Fibroblast of peridontal ligament (primary cell): ENCODE measurements around the gene ULK3.
A peak's percentile ranks its signal among the peaks of the same experiment; 100 is the strongest.

Experiments
- DNase-seq: peaks from one replicate; pipeline ENCODE4 v3.0.0-alpha.2; 2010; ENCODE audit errors: extremely low read depth

ULK3 gene

DNA sequence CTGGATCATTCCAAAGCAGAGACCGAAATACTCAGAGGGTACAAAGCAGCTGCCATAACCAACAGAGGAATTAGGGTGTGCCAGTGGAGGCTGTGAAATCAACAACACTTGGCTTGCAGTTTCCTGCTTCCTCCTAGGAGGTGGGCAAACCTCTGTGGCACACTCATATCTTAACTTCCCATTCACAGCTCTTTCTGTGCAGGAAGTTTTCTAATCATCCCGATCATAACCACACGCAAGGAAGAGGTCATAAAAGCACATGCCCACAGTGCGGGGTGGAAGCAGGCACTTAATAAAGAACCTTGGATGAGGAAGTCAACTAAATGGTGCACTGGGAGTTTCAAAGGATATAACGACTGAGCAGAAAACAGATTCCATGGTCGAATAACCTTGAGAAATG lies 25.1 kb upstream of the ULK3 start:
- DNase-seq = no peak

GRCh38 chr15:74867466-74868038 lies 24.6 kb upstream of the ULK3 start:
- DNase-seq = no peak

- DNase-seq = peak; percentile 42
These were observed 23.1 kb upstream of the ULK3 start for GRCh38 chr15:74866090-74866489.

DNA sequence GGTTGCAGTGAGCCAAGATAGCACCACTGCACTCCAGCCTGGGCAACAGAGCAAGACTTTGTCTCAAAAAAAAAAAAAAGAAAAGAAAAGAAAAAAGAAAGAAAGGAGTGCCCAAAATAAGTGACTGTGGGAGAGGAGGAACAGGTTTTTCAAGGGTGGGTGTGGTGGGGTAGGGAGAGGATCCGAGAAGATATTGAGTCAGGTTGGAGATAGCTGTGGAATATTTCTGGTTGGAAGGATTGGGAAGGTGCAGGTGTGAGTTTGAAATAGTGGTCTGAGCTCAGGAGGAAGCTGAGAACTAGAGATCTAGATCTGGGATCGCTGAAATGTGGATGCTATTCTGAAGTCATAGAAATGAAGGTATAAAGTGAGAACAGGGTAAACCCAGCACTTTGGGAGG lies 22.4 kb upstream of the ULK3 start:
- no peak for DNase-seq

DNA sequence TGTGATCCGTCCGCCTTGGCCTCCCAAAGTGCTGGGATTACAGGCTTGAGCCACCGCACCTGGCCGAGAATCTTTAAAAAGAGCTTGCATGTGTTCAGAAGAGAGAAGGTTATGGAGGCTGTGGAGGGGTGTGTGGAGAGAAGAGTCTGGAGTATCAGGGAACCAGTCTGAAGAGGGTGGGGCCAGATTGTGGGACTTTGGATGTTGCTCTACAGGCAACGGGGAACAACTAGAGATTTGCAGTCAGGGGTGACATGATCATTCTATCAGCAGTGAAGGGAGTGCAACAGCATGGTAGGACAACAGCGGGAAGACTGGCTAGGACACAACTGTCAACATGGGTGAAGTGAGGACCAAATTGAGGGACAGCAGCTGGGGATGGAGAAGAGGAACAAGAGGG lies 21.3 kb upstream of the ULK3 start:
- DNase-seq = no peak

DNA sequence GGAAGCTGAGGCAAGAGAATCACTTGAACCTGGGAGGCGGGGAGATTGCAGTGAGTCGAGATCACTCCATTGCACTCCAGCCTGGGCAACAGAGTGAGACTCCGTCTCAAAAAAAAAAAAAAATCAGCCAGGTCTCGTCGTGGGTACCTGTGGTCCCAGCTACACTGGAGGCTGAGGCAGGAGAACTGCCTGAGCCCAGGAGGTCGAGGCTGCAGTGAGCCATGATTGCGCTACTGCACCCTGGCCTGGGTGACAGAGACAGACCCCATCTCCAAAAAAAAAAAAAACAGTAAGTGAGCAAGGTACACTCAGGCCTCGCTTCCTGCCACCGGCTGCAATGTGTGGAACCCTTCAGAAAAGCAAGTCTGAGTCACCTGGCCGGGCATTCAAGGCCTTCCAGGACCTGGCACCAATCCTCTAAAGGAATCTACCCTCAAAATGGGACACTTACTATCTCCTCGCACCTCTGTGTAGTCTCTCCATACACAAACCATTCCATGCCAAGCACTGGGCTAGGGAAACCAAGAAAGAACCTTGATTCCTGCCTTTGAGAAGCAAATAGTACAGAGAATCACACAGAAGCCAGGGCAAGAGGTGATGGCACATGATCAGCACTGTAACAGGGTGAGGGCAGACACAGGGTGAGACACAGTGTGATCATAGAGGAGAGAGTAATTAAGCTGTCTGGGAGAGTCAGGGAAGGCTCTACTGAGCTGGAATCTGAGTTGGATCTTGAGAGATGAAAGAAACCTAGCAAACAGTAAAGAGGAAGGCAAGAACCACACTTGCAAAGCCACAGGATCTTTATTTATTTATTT lies 20.5 kb upstream of the ULK3 start:
- DNase-seq = no peak

DNA sequence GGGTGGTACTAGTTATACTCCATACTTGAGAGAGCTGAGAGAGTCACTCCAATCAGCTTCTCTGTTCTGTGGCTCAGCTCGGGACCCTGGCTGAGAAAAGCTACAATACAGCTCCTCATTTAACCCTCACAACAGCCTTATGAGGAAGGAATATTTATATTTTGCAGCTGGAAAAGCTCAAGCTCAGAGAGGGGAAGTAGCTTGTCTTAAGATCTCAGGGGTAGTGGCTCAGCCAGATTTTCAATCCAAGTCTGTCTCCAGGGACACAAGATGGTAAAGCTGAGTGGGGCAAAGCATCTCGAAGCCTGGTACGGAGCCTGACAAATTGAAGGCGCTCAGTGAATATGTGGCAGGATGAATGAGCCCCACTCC lies 15.4 kb upstream of the ULK3 start:
- DNase-seq = no peak

- DNase-seq = no peak
These were observed 14.9 kb upstream of the ULK3 start for GRCh38 chr15:74857671-74858368.

DNA sequence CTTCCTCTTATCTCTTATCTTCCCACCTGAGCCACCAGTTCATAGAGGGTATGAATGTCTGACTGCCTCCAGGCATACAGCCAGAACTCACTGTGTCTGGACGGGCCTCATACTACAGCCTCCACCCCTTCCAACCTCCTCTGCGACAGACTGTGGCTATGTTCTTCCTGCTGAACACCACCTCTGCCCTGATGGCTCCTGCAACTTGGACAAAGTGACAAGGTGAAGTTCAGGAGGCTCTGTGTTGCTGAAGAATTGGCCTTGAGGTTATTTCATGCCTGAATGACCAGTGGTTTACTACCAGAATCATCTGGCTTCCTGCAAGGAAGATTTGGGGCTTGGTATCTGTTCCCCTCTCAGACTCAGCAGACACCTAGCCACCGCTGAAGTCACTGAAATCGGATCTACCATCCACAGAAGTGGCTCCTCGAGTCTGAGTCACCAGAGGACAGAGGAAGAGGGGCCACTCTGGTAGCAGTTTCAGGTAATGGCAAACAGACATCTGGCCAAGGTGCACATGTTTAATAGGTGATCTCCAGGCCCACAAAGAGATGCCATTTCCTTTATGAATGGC lies 14.2 kb upstream of the ULK3 start:
- no peak for DNase-seq

DNA sequence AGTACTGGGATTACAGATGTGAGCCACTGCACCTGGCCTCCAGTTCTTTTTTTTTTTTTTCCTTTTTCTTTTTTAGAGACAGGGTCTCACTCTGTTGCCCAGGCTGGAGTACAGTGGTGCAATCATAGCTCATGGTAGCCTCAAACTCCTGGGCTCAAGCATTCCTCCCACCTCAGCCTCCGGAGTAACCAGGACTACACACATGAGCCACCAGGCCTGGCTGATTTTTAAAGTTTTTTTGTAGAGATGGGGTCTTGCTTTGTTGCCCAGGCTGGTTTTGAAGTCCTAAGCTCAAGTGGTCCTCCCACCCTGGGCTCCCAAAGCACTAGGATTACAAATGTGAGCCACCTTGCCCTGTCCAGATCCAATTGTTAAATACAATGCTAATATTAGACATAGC lies 13.6 kb upstream of the ULK3 start:
- no peak for DNase-seq

DNA sequence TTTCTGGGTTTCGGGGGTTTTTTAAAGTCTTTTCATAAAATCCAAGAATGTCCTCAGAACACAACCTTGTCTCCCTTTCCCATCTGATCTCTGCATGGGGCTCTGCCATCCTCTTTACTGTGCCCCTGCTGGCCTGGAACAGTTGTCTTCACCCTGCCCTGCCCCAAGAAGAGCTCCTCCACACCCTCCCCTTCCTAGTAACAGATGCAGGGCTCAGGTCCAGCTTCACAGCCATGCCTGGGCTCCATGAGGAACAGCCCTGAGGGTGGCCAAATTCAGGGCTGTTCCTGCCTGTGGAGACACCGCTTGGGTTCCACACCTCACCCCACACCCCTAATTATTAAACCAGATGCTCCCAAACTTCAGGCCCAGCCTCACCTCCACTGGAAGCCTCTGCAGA lies 12.9 kb upstream of the ULK3 start:
- DNase-seq = no peak

- no peak for DNase-seq
These were observed 11.6 kb upstream of the ULK3 start for GRCh38 chr15:74854453-74855022.

GRCh38 chr15:74851960-74852359 lies 9.0 kb upstream of the ULK3 start:
- DNase-seq = no peak

DNA sequence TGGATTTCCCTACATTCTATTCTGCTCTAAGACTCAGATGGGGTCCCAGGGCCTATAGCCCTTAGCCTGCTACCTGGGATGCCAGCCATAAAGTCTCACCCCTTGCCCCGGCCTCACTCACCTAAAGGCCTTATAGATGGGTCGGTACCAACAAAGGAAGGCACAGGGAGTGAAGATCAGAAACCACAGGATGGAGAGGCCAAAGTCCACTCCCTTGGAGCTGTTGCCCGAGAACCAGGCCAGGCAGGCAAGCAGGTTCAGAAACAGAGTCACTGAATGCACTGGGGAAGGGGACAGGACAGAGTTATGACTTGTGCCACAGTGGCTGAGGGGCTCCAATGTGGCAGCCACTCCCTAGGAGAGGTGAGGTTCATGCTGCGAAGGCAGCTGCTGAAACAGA lies 7.4 kb upstream of the ULK3 start:
- no peak for DNase-seq

- DNase-seq = no peak
These were observed 4.5 kb upstream of the ULK3 start for GRCh38 chr15:74847432-74847831.

DNA sequence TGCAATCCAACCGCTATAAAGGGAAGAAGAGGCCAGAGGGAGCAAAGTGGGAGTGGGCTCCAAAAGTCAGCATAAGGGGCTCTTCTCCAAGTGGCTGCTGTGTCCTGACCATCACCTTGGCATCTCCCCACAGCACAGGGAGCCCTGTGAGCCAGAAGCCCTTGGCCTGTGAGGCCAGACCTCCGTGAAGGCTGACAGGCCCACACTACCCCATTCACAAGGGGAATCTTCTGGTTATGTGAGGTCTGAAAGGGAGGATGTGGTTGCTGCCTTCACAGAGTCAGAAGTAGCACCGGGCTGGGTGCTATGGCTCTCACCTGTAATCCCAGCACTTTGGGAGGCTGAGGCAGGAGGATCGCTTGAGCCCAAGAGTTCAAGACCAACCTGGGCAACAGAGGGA lies 2.6 kb upstream of the ULK3 start:
- DNase-seq = no peak

DNA sequence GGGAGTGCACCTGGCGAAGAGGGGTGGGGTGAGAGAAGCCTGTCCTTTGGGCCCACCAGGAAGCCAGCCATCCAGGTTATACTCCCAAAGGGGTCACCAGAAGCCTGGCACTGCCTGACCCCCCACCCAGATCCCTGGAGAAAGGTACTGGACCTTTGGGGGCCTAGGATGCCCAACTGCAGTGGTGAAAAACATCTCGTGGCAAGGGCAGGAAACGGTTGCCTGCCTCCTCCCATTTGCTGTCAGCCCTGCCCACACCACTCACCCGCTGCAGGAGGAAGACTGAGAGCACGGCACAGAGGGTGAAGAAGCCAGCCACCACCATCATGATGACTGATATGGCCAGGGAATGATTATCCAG lies 2.2 kb upstream of the ULK3 start:
- no peak for DNase-seq

DNA sequence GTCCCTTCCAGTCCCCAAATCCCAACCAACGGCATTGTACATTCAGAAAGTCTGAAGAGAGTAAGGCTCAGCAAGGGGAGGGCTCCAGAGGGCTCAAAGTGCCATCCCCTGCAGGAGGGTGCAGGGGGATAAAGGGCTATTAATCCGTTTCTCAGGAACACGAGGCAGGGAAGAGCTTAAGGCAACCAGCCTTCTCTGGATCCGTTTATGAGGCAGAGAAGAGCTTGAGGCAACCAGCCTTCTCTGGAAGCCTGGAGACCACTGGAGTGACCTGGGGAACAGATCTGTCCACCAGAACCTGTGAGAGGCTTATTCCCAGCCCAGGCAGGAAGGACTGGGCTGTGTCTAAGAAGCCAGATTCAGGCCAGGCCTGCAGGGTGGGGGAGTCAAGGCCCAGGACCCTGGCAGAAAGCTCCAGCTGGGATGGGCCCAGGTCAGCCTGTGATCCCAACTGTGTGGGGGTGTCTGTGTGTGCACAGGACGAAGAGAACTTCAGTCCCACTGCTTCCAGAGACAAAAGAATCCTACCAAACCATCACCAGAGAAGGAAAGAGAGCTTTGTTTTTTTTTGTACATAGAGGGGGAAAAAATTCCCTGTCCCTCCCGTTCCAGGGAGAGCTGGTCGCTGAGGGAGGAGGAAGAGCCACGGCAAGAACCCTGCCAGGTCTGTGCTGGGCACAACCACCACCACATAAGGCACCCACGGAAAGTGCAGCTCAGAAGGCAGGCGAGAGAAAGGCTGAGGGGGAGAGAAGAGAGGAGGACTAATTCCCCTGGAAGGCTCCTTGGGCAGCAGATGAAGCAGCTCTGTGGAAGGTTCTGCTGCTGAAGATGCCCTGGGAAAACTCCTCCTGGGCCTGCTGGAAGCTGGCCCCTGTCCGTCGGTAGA lies 1.6 kb upstream of the ULK3 start:
- DNase-seq = no peak

- DNase-seq = no peak
These were observed 939 bp upstream of the ULK3 start for GRCh38 chr15:74843891-74844299.

DNA sequence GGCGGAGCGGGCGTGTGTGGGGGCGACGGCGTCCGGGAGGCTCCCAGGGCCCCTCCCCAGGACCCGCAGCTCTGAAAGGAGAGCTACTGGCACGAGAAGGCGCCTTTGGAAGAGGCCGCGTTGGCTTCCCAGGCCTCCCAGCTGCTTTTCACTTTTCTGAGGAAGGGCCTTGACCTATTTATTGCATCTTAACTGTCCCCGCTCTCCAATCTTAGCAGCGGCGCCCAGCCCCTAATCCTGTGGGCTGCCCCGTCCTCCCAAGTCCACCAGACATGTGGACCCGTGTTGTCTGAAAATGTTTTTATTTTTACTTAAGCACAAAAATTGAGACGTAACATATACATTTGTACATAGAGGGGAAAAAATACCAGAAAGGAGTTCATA lies 481 bp upstream of the ULK3 start:
- no peak for DNase-seq

GRCh38 chr15:74841891-74842373 lies 1.0 kb downstream of the ULK3 start:
- no peak for DNase-seq
